Caki2 (cell line): ENCODE measurements around the gene SNX33. TPM values are rescaled to one million over a fixed set of nuclear protein-coding genes. Genes with fewer than 3 reads are reported as not detected.
"Not testable (repeated sequence)": the region's sequence is repeated elsewhere in the genome, so short reads cannot be mapped to it uniquely, and the experiment has no call there.

Experiments used
- DNase-seq: peaks from one replicate; pipeline ENCODE4 v3.0.0-alpha.2; 2015; ENCODE audit warnings: low read depth
- in situ Hi-C: cut with HindIII; loops from 2 replicates; pipeline ENCODE4 v1.10.0; 2016; ENCODE audit warnings: low sequenced_read_pairs, low pct_unique_long_range_greater_than_20kb, mixed read lengths
- total RNA-seq: library from RNA; depleted of rRNA; stranded (reverse); fragments of >200 nt; shearing (Covaris generic); gene quantifications from 2 replicates; pipeline ENCODE4 v1.2.3, GENCODE V29; 2014; ENCODE audit warnings: low replicate concordance

The SNX33 gene
- total RNA-seq, 1 experiment from 2014 or later = 10.2 TPM

- in situ Hi-C loops = no loop called here
- no peak for DNase-seq
Observed at GRCh38 chr15:75675579-75676404, 28.1 kb downstream of the SNX33 start.

GRCh38 chr15:75676688-75677464 lies 29.2 kb downstream of the SNX33 start:
- in situ Hi-C loops = no loop called here
- no peak for DNase-seq

- DNase-seq = no peak
- in situ Hi-C loops = no loop called here
Observed at GRCh38 chr15:75677465-75678323, 30.0 kb downstream of the SNX33 start.

GRCh38 chr15:75678324-75678690 lies 30.6 kb downstream of the SNX33 start:
- in situ Hi-C loops, DNase-seq: not testable (repeated sequence)

- DNase-seq = no peak
- in situ Hi-C loops = no loop called here
Observed at GRCh38 chr15:75680007-75680789, 32.5 kb downstream of the SNX33 start.

GRCh38 chr15:75682181-75683135 lies 34.7 kb downstream of the SNX33 start:
- in situ Hi-C loops = no loop called here
- DNase-seq = no peak

- peak; percentile 35 for DNase-seq
- in situ Hi-C loops = not testable (repeated sequence)
Observed at GRCh38 chr15:75683646-75684312, 36.1 kb downstream of the SNX33 start.

- in situ Hi-C loops = no loop called here
Observed at GRCh38 chr15:75684648-75685047, 36.9 kb downstream of the SNX33 start.

GRCh38 chr15:75685195-75685594 lies 37.5 kb downstream of the SNX33 start:
- DNase-seq = no peak
- in situ Hi-C loops = no loop called here

More at GRCh38 chr15:75684648-75685047, 36.9 kb downstream of the SNX33 start:
- no peak for DNase-seq

- peak; percentile 37 for DNase-seq
- in situ Hi-C loops = not testable (repeated sequence)
Observed at GRCh38 chr15:75686212-75686642, 38.5 kb downstream of the SNX33 start.

- in situ Hi-C loops = no loop called here
Observed at GRCh38 chr15:75687486-75688277, 40.0 kb downstream of the SNX33 start.

GRCh38 chr15:75688278-75688557 lies 40.5 kb downstream of the SNX33 start:
- no peak for DNase-seq
- in situ Hi-C loops = no loop called here

More at GRCh38 chr15:75687486-75688277, 40.0 kb downstream of the SNX33 start:
- DNase-seq = no peak

GRCh38 chr15:75688831-75689230 lies 41.1 kb downstream of the SNX33 start:
- in situ Hi-C loops = no loop called here

GRCh38 chr15:75689429-75689828 lies 41.7 kb downstream of the SNX33 start:
- in situ Hi-C loops, DNase-seq: not testable (repeated sequence)

More at GRCh38 chr15:75688831-75689230, 41.1 kb downstream of the SNX33 start:
- no peak for DNase-seq

- DNase-seq, in situ Hi-C loops: not testable (repeated sequence)
Observed at GRCh38 chr15:75692311-75692710, 44.6 kb downstream of the SNX33 start.

GRCh38 chr15:75693028-75693427 lies 45.3 kb downstream of the SNX33 start:
- DNase-seq, in situ Hi-C loops: not testable (repeated sequence)
